Endothelial cell (in vitro differentiated cells): ENCODE data around the gene URB1. TPM values are rescaled to one million over a fixed set of nuclear protein-coding genes. Genes with fewer than 3 reads are reported as not detected.

ENCODE experiments used
- DNase-seq: peaks from one replicate; pipeline ENCODE4 v3.0.0; 2021; ENCODE audit warnings: low spot score
- H3K27ac Mint-ChIP-seq: one replicate; pipeline ENCODE4 v1.8.0; 2021; ENCODE audit warnings: mixed read lengths, inconsistent platforms; ENCODE audit not compliant: unreplicated experiment
- H3K27me3 Mint-ChIP-seq: one replicate; pipeline ENCODE4 v1.8.0; 2021; ENCODE audit warnings: mild to moderate bottlenecking, moderate library complexity, mixed read lengths, inconsistent platforms; ENCODE audit not compliant: unreplicated experiment
- H3K36me3 Mint-ChIP-seq: one replicate; pipeline ENCODE4 v1.8.0; 2021; ENCODE audit warnings: mild to moderate bottlenecking, low read depth, mixed read lengths, inconsistent platforms; ENCODE audit not compliant: unreplicated experiment
- H3K4me1 Mint-ChIP-seq: one replicate; pipeline ENCODE4 v1.8.0; 2021; ENCODE audit warnings: mild to moderate bottlenecking, mixed read lengths, inconsistent platforms; ENCODE audit not compliant: unreplicated experiment
- H3K4me3 Mint-ChIP-seq: one replicate; pipeline ENCODE4 v1.8.0; 2021; ENCODE audit warnings: mild to moderate bottlenecking, mixed read lengths, inconsistent platforms; ENCODE audit not compliant: unreplicated experiment
- H3K9me3 Mint-ChIP-seq: one replicate; pipeline ENCODE4 v1.8.0; 2021; ENCODE audit warnings: mixed read lengths, inconsistent platforms; ENCODE audit not compliant: unreplicated experiment
- CTCF ChIP-seq: fragments of 200-600 bp; sonication (generic); IDR thresholded peaks from one replicate; pipeline ENCODE4 v1.5.0; 2021; ENCODE audit warnings: antibody characterized with exemption; ENCODE audit not compliant: unreplicated experiment
- total RNA-seq: library from RNA; stranded (reverse); fragmentation: NEBNext Ultra II Directional; extraction: Animal tissue kit (Norgen Biotek cat#: 25700); gene quantifications from one replicate; pipeline ENCODE4 v1.2.1, GENCODE V29; 2021; ENCODE audit not compliant: unreplicated experiment

URB1 gene
- total RNA-seq, 1 donor from 2014 or later = 10.6 TPM

- H3K4me1 Mint-ChIP-seq = peaks cover 8% of the 10 kb centered on the region
- peaks cover 3% of the 10 kb centered on the region for H3K36me3 Mint-ChIP-seq
- no peak for DNase-seq
- H3K4me3 Mint-ChIP-seq = no peak overlapping the region
- no peak for TF ChIP-seq CTCF
- no peaks in the 10 kb centered on the region for H3K27me3 Mint-ChIP-seq
- H3K9me3 Mint-ChIP-seq = peaks cover 8% of the 10 kb centered on the region
- H3K27ac Mint-ChIP-seq = no peak overlapping the region
These were observed 30.7 kb upstream of the URB1 start for GRCh38 chr21:32423320-32424190.

DNA sequence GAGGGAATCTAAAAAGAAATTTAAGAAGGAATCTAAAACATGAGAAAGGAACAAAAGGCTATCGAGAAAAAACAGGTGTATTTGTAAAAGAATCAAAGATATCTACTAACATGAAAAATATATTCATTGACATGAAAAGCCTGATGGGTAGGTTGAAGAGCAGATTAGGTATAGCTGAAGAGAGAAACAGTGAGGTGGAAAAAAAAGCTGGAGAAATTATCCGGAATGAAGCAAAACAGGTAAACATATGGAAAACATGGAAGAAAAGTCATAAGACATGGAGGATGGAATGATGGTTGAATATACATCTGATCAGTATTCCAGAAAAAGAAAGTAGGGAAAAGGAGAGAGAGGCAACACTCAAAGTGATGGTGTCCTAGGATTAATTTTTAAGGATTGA is 29.3 kb upstream of the URB1 start:
- Mint-ChIP-seq H3K36me3 (peaks cover 3% of the 10 kb centered on the region), H3K9me3 (peaks cover 8% of the 10 kb centered on the region), H3K4me1 (no peaks in the 10 kb centered on the region), H3K4me3 (peak overlapping the region; percentile 10), H3K27ac (no peak overlapping the region), H3K27me3 (no peaks in the 10 kb centered on the region)
- no peak for DNase-seq
- no peak for TF ChIP-seq CTCF

GRCh38 chr21:32418146-32418545 is 25.3 kb upstream of the URB1 start:
- DNase-seq = no peak
- TF ChIP-seq CTCF = no peak
- no peaks in the 10 kb centered on the region for H3K4me1 Mint-ChIP-seq
- peaks cover 4% of the 10 kb centered on the region for H3K27me3 Mint-ChIP-seq
- peaks cover 7% of the 10 kb centered on the region for H3K9me3 Mint-ChIP-seq
- H3K4me3 Mint-ChIP-seq = no peak overlapping the region
- H3K27ac Mint-ChIP-seq = no peak overlapping the region
- H3K36me3 Mint-ChIP-seq = peaks cover 2% of the 10 kb centered on the region

DNA sequence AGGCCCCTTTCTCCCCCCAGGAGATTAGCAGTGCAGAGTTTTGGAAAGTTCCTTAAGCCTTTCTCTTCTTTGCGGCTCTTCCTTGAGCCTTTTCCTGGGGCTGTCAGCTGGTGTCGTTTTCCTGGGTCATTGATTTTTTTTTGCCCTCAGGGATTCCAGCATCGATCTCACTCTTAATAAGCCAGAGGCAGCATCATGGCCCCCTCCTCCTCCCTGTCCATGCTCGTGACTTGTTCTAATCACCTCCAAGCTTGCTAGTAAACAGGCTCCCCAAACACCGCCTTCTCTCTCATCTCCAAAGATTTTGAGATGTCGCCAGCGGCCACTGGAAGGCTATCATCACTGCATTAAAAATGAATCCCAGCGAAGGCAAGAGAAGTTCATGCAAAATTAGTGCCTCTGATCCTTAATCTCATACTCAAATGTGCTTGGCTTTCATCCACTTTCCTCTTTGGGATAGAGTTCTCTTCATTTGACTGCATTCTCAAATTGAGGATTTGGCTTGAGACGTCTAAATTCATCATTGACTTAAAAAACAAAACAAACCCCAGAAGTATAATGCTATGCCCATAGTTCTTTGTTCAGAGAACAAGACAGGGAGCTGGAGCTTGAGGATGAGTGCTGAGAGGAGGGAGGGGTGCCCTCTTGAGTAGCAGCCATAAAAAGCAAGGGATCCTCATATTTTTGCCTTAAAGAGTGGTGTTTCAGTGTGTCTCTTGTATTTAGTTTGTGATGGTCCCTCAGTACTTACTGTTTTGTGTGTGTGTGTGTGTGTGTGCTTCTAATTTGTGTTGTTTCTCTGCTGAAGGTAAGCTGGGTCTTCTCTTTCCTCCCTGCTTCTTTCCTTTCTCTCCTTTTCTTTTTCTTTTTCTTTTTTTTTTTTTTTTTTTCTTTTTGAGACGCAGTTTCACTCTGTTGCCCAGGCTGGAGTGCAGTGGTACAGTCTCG is 22.9 kb upstream of the URB1 start:
- Mint-ChIP-seq H3K9me3 (no peaks in the 10 kb centered on the region), H3K27me3 (peaks cover 13% of the 10 kb centered on the region), H3K27ac (no peak overlapping the region), H3K36me3 (peaks cover 3% of the 10 kb centered on the region), H3K4me3 (no peak overlapping the region), H3K4me1 (peaks cover 3% of the 10 kb centered on the region)
- no peak for DNase-seq
- TF ChIP-seq CTCF = no peak
